Metanephros (tissue), 1 donor: ENCODE results near the gene KCTD19. TPM values are rescaled to one million over a fixed set of nuclear protein-coding genes. Genes with fewer than 3 reads are reported as not detected.

ENCODE experiments used
- total RNA-seq: library from RNA; depleted of rRNA; stranded (reverse); fragments of >200 nt; gene quantifications from one replicate; pipeline ENCODE4 v1.2.3, GENCODE V29; 2014

The KCTD19 gene
- total RNA-seq = 0.47 TPM

DNA sequence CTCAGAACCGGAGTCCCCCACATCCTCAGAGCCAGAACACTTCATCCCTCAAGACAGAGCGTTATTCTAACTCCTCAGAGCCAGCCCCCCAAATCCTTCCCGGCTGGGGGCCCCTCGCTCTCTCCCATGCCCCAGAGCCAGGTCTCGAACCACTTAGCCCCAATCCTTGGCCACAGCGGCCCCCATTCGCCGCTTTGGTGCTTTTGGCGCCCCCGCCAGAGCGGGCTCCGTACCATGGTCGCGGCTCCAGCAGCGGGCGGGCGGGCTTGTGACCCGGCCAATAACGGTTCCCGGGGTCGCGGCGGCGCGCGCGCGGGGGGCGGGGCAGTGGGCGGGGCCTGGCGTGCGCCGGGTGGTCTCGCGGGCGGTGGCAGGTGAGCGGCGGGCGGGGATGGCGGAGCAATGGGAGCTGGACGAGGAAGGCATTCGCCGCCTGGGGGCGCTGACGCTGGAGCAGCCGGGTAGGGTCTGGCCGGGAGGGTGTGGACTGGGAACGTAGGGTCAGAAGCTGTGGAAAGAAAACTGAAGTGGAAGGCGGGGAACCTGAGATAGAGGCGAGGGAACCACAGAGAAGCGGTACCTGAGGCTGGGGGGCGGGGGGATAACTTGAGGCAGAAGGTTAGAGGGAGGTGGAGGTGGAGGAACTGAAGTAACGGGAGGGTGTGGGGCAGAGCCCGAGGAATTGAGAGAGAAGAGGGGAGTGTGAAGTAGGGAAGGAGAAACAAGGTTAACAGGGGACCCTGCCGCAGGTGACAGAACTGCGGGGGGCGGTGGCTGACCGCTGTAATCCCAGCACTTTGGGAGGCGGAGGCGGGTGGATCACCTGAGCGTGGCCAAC is at the start of gene KCTD19, which contains the start of gene LRRC36:
Gene KCTD19 (minus strand): TSS at position 270 of the 838 bp plus-strand sequence. CDS start 34 bp downstream, at position 236.
Gene LRRC36 (plus strand): TSS at position 344 of the 838 bp plus-strand sequence. CDS start 48 bp downstream, at position 392.

DNA sequence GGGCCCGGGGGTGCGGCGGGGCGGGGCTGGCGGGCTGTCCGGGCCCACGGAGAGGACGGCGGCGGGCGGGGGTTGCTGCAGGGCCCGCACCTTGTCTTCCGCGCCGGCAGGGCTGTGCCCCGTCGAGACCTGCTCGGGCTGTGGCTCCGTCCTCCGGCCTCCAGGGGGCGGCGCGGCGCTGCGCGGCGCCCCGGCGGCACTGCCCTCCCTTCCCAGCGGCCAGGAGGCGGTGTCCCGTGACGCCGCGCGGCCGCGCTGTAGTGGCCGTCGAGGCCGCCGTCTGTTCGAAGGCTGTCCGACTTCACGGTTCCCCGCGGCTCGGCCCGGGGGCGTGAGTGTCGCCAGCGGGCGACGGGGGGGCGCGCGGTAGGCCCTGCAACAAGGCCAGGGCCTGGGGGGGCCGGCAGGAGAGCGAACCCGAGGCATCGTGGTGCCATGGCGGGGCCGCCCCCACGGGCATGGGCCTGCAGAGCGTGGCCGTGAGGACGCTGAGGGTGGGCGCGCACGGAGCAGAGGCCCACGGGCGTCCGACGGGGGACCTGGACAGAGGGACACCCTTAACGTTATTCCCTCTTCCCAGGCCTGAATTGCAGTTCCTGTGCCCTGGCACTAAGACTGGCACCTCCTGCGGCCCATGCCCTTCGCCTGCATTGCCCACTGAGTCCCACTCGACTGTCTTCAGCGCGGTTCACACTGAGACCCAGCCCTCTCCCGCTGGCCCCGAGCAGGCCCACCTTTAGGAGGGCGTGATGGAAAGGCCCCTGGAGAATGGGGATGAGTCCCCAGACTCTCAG is 47.0 kb downstream of the KCTD19 start, which contains the start of gene PLEKHG4:
Gene PLEKHG4 (plus strand): TSS at position 237 of the 794 bp plus-strand sequence. CDS start 513 bp downstream, at position 750.

DNA sequence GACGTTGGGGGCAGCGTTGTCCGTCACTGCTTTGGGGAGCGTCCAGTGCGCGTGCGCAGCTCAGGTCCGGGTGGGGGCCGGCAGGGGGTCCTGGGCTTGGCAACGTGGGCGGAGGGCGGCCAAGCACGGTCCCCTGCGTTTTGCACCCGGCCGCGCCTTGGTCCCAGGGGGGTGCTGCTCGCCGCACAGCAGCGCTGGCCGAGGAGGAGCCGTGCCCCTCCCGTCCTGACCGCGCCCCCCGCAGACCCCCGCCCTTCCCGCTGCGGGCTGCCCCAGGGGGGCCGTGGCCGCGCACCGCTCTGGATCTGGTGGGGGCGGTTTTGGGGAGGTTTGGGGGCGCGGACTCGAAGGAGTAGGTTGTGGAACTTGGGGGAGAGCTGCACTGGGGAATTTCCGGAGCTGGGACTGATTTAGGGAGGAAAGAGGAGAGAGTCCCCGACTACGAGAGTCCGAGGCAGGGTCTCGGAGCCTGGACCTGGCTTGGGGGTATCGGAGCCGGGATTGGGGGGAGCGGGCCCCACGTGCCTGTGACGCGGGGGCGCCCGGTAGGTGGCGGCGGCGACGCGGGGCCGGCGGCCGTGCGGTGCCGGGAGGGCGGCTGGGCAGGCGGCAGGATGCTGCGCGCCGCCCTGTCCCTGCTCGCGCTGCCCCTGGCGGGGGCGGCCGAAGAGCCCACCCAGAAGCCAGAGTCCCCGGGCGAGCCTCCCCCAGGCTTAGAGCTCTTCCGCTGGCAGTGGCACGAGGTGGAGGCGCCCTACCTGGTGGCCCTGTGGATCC is 78.0 kb downstream of the KCTD19 start, which contains the start of gene SLC9A5:
Gene SLC9A5 (plus strand): TSS at position 579 of the 777 bp plus-strand sequence. CDS start 36 bp downstream, at position 615.

DNA sequence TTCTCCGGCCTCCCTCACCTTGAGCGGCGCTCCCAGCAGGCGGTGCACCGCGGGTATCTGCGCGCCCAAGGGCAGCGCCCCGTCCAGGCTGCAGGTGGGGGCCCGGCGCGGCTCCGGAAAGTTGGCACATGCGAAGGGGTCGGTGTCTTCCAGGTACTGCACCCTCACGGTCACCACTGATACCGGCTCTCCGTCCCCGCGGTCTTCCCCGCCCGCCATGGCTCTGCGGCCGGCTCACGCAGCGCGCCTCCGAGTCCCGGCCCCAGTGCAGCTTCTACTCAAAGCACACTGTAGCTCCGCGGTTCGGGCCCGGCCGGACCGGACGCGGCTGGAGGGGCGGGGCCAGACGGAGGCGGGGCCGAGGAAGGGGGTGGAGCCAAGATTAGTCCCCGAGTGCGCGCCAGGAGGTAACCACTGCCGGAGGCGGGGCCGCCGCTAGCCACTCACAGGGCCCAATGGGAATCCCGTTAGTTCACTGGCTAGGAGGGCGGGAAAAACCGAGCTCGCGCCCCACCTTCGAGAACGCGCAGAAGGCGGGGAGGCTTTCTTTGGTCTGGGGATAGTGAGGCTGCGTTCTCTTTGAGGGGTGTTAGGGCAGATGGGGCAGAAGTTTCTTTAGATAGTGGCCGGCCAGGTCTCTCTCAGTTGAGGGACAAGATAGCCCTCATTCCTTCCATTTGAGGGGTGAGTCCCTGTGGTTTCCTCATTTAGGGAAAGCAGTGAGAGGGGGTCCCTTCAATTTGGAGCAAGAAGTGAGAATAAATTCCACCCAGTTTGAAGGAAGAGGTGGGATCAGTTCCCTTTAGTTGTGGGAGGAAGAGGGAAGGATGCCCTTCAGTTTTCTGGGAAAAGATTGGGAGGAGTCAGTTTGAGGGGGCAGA is 79.1 kb downstream of the KCTD19 start, which contains the start of gene FHOD1:
Gene FHOD1 (minus strand): TSS at position 290 of the 881 bp plus-strand sequence. CDS start 71 bp downstream, at position 219.

Other genes starting within 250 kb of the KCTD19 start
- 26.0 TPM for gene PHAF1, start 216.8 kb downstream of the KCTD19 start, total RNA-seq
- gene B3GNT9, start 175.7 kb downstream of the KCTD19 start, total RNA-seq = 21.1 TPM
- gene TRADD, start 166.8 kb downstream of the KCTD19 start, total RNA-seq = 9.1 TPM
- 4.6 TPM for gene FBXL8, start 166.8 kb downstream of the KCTD19 start, total RNA-seq
- gene HSF4, start 162.0 kb downstream of the KCTD19 start, total RNA-seq = 5.6 TPM
- gene NOL3, start 156.2 kb downstream of the KCTD19 start, total RNA-seq = 9.5 TPM
- gene MATCAP1, start 142.8 kb downstream of the KCTD19 start, total RNA-seq = 50.2 TPM
- gene EXOC3L1, start 136.6 kb downstream of the KCTD19 start, total RNA-seq = 11.6 TPM
- gene E2F4, start 134.6 kb downstream of the KCTD19 start, total RNA-seq = 42.3 TPM
- gene ELMO3, start 127.6 kb downstream of the KCTD19 start, total RNA-seq = 6.3 TPM
- gene TMEM208, start 99.6 kb downstream of the KCTD19 start, total RNA-seq = 16.5 TPM
- 29.9 TPM for gene FHOD1, start 79.3 kb downstream of the KCTD19 start, total RNA-seq
- gene SLC9A5, start 77.8 kb downstream of the KCTD19 start, total RNA-seq = 3.6 TPM
- 41.7 TPM for gene PLEKHG4, start 47.2 kb downstream of the KCTD19 start, total RNA-seq
- gene LRRC36, start 74 bp upstream of the KCTD19 start, total RNA-seq = 4.9 TPM
- gene TPPP3, start 66.8 kb upstream of the KCTD19 start, total RNA-seq = 38.6 TPM
- 14.5 TPM for gene ZDHHC1, start 89.7 kb upstream of the KCTD19 start, total RNA-seq
- gene HSD11B2, start 104.4 kb upstream of the KCTD19 start, total RNA-seq = 198 TPM
- gene ATP6V0D1, start 154.4 kb upstream of the KCTD19 start, total RNA-seq = 91.1 TPM
- 0.47 TPM for gene AGRP, start 156.8 kb upstream of the KCTD19 start, total RNA-seq
- gene RIPOR1, start 202.1 kb upstream of the KCTD19 start, total RNA-seq = 55.6 TPM
- gene CTCF, start 235.8 kb upstream of the KCTD19 start, total RNA-seq = 49.9 TPM